GM12873 (cell line): ENCODE results near the gene SLC15A3.
A peak's percentile ranks its signal among the peaks of the same experiment; 100 is the strongest.

Experiments used
- TF ChIP-seq, protein P1 (sequence below): IDR thresholded peaks from 2 replicates; pipeline ENCODE4 v1.5.1; 2012; ENCODE audit warnings: low read depth, mild to moderate bottlenecking, moderate library complexity, low read length, control low read depth; ENCODE audit not compliant: insufficient read depth; ENCODE audit errors: missing control alignments

The SLC15A3 gene

DNA sequence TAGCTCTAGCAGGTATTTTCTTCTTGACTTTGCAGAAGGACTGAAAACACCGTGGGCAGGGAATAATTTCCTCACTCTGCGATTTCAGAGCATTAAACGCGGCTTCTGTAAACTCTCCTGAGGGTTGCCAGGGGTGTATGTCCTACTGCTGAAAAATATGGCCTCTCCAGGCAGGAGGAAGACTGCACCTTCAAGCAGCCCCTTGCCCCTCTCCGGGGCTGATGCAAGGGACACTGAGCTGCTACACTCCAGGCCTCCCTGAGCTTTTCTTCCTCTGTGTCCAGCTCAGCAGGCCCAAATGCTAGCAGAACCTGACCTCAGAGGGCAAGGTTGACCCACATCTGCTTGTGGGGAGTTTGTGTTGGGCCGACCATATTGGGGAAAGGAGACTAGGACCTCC, 21.7 kb upstream of the SLC15A3 start:
- TF ChIP-seq, protein P1, sequence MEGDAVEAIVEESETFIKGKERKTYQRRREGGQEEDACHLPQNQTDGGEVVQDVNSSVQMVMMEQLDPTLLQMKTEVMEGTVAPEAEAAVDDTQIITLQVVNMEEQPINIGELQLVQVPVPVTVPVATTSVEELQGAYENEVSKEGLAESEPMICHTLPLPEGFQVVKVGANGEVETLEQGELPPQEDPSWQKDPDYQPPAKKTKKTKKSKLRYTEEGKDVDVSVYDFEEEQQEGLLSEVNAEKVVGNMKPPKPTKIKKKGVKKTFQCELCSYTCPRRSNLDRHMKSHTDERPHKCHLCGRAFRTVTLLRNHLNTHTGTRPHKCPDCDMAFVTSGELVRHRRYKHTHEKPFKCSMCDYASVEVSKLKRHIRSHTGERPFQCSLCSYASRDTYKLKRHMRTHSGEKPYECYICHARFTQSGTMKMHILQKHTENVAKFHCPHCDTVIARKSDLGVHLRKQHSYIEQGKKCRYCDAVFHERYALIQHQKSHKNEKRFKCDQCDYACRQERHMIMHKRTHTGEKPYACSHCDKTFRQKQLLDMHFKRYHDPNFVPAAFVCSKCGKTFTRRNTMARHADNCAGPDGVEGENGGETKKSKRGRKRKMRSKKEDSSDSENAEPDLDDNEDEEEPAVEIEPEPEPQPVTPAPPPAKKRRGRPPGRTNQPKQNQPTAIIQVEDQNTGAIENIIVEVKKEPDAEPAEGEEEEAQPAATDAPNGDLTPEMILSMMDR: no peak

DNA sequence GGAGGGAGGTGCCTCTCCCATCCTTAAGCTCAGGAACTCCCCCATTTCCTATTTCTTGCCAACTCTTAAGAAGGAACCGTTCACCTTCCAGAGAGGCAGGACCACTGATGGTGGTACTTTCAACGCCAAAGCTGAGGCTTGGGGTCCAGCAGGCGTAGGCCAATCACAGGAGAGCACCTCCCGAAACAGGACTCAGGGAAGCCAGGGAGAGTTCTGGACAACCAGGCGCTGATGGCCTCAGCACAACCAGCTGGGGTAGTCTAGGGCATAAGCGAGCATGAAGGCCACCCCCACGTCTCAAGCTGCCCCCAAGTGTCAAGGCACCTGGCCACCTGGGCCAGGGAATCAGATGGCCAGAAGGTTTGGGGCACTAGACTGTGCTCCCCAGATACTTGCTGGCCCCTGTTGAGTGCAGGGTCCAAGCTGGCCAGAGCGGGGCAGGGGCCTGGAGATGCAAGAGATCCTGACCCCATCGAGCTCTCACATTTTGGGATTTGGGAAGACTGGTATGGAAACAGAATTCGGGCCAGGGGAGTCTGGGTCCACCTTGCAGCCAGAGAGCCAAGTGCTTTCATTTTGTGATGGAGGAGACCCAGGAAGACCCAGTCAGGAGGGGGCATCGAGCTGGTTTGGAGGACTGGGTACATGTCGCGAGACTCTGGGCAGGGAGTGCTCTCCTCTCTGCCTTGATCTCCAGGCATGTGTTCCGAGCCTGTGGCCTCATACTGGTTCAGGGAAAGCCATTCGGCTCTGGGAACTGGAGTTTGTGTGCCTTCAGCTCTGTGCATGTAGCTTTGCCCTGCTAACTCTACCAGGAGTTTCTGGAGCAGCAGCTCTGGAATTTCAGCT, 20.4 kb upstream of the SLC15A3 start:
- TF ChIP-seq, protein P1: no peak

DNA sequence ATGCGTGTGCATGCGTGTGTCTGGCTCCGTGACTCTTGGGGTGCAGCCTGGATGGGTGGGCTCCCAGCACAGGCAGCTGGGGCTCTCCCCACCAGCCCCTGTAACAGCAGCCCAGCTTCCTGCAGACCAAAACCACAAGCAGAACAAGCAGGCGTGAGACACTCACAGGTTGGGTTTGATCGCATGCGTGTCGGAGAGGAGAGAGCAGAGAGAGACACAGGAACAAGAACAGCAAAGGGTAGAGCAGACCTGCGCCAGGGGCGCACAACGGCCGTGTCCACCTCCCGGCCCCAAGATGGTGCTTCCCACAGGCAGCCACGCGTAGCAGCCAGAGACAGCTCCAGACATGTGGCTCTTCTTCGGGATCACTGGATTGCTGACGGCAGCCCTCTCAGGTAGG, 19.5 kb upstream of the SLC15A3 start, which contains the start of gene CD6:
Gene CD6, plus strand, starts transcription at position 161 of the 400 bp plus-strand sequence. Its CDS starts 186 bp downstream, at position 347.
- TF ChIP-seq, protein P1: no peak

DNA sequence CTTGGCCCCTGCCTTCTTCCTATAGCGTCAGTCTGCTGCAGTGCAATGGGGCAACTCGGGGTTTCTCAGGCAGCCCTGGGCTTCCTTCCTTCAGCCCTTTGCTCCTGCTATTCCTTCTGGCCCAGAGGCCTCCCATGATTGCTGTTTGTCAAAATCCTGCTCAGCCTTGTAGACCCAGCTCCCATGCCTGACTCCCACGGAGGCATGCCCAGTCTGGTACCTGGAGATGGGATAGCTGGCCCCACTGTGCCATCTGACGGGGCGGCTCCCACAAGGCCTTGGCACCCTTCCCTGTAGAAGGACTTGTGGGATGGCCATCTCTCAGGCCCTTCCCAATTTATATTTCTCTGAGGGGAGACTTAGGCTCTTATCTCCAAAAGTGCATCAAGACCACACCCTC, 18.9 kb upstream of the SLC15A3 start:
- TF ChIP-seq, protein P1: no peak

DNA sequence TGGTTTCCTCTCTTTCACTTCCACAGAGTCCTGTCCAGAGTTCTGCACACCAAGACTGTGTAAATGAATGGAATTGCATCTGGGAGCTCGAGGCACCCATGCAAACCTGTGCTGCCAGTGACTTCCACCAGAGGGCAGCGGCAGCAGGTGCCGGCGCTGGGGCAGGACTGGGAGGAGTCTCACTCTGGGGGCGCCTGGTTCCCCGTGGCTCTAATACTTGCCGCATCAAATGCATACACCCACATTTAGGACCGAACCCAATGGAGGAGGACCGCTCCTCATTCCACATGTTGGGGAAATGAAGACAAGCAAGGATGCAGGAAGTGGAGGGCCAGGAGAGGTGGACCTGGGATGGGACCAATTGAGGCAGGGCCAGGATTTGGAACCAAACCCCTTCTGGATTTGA, 18.4 kb upstream of the SLC15A3 start:
- TF ChIP-seq, protein P1: peak; percentile 96

DNA sequence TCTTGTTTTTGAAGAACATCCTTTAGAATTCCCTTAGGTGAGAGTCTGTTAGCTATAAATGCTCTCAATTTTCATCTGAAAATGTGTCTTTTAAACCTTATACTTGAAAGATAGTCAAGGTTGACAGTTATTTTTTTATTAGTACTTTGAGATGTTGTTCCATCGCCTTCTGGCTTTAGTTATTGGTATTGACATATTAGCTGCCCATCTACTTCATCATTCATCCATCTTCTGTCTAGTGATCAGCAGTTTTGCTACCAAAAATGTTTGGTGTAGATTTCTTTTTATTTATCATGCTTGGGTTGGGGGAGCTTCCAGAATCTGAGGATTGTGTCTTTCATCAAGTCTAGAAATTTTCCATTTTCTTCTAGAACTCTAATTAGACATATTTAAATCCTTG, 16.2 kb upstream of the SLC15A3 start:
- TF ChIP-seq, protein P1: no peak

DNA sequence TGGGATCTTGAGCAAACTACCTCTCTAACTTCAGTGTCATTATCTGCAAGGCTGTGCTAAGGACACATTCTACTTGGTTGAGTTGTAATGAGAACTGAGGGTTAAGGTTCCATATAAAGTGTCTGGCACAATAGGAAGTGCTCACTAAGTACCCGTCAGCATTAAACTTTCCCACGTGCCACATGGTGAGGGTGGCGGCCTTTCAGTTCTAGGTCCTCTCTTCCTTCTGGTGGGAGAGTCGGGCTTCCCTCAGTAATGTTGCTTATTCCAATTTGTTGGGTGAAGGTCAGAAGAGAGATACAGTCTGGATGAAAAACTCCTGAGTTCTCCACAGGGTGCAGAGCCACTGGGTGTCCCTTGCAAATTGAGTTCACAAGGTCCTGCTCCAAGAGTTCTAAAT, 14.9 kb upstream of the SLC15A3 start:
- TF ChIP-seq, protein P1: no peak
